Ramos (cell line): ENCODE data around the gene CCSER2.
"Not testable (repeated sequence)": the region's sequence is repeated elsewhere in the genome, so short reads cannot be mapped to it uniquely, and the experiment has no call there.

Experiments
- in situ Hi-C: fragments of 300-500 bp; cut with MboI; formaldehyde crosslinking; loops from one replicate; pipeline ENCODE4 v1.14.3; 2022; ENCODE audit warnings: low sequenced_read_pairs; ENCODE audit not compliant: unreplicated experiment

The CCSER2 gene

DNA sequence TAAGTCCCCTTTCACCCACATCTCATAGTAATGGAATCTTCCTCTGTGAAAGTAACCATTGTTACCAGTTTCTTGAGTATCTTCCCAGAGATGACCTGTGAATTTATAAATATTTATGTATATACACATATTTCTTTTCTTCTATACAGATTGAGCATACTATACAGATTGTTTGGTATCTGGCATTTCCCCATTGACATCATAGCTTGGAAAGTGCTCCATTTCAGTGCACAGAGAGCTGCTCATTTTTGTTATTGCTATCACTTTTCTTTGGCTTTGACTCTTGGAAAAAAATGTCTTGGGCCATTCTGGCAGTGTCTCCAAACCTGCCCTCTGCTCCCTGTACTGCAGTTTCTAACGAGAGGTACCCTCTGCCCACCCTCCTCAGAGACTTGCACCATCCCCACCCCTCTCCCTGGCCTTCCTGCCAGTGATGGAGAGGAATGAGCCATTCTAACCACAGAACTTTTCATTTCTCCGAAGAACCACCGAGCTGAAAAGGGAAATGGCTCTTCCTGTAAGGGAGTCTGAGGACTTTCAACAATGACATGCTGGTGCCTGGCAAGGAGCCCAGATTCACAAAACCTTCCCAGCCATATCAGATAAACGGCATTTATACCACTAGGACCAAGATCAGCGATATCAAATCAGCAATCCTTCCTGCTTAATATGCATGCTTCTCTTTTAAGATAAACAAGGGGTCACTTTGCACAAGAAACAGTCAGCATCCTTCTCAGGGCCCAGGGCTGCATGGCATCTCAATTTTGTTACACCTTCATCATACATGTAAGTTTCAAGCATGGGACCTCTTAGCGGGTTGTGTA, 19.7 kb upstream of the CCSER2 start:
- in situ Hi-C loops: no loop called here

DNA sequence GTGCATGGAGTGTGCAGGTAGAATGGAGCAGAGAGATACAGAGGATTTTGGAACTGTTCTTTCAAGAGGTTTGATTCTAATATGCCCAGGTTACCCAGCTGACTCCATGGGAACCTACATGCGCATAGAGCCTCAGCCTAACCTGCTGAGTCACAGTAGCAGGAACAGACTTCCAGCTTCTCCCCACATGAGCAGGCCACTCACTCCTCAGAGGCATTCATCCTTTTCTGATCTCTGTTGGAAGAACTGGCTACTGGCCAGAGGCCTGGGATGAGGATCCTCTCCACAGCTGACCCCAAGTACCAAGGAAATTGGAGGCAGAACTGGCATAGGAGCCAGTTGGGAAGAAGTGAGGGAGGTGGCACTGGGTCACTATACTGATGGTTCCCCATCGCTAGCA, 17.9 kb upstream of the CCSER2 start:
- in situ Hi-C loops: no loop called here

DNA sequence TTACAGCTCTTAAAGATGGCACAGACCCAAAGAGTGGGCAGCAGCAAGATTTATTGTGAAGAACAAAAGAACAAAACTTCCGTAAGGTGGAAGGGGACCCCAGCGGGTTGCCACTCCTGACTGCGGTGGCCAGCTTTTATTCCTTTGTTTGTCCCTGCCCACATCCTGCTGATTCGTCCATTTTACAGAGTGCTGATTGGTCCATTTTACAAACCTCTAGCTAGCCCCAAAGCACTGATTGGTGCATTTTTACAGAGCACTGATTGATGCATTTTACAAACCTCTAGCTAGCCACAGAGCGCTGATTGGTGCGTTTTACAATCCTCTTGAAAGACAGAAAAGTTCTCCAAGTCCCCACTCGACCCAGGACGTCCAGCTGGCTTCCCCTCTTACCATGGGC, 16.8 kb upstream of the CCSER2 start:
- in situ Hi-C loops: no loop called here

DNA sequence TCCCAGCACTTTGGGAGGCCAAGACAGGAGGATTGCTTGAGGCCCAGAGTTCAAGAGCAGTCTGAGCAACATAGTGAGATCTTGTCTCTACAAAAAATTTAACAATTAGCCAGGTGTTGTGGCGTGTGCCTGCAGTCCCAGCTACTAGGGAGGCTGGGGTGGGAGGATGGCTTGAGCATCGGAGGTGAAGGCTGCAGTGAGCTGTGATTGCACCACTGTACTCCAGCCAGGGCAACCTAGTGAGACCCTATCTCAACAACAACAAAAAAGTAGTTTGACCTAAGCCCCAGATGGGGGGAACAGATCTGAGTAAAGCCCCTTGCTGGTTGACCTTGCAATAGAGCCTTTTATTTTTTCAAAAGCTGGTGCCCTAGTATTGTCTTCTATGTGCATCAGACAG, 15.6 kb upstream of the CCSER2 start:
- in situ Hi-C loops: no loop called here

DNA sequence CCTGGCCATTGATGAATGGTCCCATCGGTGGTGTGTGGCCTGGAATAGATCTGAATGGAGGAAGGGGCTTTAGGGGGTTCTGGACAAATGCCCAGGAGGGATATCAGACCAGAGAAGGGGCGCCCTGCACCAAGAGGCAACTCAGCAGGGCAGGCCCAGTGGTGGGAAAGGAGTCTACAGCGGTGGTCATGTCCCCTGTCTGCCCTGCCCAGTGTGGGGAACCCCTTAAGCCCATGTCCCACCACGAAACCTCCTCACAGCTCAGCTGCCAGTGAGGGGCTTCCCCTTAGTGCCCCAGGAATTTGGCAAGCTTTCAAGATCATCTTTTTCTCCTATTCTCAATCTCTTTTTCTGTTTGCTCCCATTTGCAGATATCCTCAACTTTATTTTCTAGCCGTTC, 14.1 kb upstream of the CCSER2 start:
- in situ Hi-C loops: no loop called here

DNA sequence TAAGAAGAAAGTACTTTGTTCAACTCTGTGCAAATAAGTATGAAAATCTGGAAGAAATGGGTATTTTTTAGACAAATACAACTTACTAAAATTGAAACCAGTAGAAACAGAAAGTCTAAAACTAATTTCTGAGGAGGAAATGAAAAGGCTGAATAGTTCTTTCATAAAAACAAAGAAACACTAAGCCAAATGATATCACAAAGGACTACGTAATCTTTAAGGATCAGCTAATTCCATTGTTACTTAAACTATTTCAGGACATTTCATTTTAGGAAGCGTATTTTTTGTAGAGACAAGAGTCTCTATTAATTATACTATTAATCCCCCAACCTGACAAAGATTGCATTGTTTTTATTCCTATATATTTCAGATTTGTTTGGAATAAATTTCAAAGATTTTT, 11.2 kb upstream of the CCSER2 start:
- in situ Hi-C loops: no loop called here

DNA sequence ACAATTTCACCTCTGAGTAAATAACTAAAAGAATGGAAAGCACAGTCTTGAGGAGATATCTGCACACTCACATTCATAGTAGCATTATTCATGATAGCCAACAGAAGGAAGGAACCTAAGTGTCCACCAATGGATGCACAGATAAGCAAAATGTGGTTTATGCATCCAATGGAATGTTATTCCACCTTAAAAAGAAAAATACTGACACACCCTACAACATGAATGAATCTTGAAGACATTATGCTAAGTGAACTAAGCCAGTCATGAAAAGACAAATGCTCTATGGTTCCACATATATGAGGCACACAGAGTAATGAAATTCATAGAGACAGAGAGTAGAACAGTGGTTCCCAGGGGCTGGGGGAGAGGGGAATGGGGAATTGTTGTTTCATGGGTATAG, 6.5 kb upstream of the CCSER2 start:
- in situ Hi-C loops: no loop called here

DNA sequence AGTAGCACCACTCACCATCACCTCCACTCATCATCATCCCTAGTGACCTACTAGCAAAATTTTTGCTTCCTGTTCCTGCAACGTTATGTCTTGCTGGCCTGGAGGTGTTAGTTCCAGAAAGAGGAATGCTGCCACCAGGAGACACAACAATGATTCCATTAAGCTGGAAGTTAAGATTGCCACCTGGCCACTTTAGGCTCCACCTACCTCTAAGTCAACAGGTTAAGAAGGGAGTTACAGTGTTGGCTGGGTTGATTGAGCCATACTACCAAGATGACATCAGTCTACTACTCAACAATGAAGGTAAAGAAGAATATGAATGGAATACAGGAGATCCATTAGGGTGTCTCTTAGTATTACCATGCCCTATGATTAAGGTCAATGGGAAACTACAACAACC, 4.8 kb upstream of the CCSER2 start:
- in situ Hi-C loops: not testable (repeated sequence)

DNA sequence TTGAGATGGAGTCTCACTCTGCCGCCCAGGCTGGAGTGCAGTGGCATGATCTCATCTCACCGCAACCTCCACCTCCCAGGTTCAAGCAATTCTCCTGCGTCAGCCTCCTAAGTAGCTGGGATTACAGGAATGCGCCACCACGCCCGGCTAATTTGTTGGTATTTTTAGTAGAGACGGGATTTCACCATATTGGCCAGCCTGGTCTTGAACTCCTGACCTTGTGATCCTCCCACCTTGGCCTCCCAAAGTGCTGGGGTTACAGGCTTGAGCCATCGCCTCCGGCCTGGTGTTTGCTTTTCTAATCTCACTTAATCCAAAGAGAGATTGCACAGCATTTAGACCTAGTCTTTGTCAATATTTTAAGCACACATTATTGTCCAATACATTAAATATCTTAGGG, 1.4 kb upstream of the CCSER2 start:
- in situ Hi-C loops: not testable (repeated sequence)

DNA sequence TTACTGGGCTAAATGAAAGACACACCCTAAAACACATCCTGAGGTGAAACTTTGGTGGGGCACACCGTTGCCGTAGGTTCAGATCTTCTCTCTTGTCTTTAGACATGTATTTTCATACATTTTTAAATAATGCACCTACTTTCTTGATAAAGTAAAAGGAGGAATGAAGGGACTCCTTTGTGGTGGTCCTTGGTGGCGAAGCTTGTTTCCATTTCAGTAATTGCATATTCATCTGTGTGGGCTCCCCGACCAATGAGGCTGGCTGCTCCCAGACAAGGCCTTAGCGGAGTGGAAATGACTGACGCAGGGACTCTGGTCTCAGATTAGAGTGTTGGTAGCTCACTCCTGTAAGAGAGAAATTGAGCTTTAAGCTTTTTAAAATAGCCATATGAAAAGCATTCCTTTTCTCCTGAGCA, 815 bp downstream of the CCSER2 start:
- in situ Hi-C loops: no loop called here

DNA sequence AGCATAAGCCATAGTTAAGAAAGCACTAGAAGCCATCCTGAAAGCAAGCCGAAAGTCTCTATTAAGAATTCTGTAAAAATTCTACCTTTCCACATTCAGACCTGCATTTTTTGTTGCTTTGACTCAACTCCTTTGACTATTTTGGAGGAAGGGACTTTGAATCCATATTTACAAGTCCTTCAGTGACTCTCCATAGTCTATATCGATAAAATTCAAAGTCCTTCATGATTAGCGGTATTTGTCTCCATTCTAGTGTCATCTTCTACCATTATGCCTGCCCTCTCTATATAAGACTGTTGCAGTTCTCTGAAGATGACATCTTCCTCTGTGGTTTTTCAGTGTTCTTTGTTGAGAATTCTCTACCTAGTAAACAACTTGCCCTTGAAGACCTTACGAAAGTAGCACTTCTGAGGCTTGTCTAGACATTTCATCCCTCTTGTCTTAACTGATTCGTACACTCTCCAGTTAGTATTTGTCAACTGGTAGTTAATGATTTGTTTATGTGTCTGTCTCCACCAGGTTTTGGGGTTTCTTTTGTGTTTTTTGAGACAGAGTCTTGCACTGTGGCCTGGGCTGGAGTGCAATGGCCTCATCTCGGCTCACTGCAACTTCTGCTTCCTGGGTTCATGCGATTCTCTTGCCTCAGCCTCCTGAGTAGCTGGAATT, 1.7 kb downstream of the CCSER2 start:
- in situ Hi-C loops: no loop called here

DNA sequence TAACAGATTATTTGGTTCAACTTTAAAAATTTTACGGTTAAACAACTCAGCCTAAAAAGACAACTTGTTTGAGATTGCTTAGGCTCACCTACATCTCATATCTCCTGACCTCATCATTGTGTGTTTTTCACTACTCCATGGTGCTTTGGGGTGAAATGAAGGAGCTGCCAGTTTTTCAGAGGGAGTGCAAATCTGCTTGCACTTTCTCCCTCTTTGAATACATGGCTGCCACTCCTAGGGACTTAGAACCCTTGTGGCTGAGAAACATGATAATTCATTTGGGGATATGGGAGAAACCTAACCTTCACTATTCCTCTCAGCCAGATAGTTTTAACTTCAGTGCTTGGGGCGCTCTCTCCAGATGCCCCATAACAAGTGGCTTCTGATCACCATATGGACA, 2.7 kb downstream of the CCSER2 start:
- in situ Hi-C loops: no loop called here

DNA sequence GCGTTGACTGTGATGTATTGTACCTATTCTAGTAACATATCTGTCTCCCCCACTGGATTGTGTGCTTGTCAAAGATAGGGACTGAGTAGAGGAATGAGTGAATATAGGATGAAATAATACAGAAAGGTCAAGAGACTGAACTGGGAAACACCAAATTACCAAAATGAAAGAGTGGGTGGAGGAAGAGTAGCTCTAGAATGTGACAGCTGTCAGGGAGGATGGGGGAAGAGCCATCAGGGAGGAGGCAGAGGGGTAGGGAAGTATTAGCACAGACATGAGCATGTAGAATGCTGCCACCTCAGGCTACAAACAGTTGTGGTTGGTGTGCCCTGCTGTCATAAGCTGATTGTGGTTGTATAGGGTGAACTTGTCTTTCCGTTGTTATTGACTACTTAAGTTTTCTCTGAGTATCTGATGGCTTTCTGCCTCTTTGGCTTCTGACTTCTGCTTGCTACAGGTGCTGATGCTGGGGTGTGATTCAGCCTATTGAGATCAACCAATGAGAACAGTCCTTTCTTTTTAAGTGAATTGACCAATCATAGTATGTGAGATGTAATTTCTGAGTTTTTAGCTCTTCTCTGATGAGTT, 5.6 kb downstream of the CCSER2 start:
- in situ Hi-C loops: no loop called here

DNA sequence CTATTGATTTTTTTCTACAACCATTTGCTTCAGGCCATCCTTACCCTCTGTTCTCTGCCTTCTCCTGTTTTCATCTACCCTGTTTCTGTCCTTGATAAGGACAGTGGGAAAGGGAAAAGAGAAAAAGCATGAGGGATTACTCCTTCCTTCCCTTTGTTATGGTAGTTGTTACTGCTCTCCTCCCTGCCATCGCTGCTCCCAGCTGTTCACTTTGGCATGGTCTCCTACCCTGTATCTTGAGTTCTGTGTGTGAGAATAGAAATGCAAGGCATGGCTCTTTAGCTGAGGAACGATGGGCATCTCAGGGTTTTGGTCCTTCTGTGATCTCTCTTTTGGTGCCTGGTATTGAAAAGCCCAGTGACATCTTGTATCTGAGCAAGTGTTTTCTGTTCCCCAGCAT, 6.4 kb downstream of the CCSER2 start:
- in situ Hi-C loops: no loop called here

DNA sequence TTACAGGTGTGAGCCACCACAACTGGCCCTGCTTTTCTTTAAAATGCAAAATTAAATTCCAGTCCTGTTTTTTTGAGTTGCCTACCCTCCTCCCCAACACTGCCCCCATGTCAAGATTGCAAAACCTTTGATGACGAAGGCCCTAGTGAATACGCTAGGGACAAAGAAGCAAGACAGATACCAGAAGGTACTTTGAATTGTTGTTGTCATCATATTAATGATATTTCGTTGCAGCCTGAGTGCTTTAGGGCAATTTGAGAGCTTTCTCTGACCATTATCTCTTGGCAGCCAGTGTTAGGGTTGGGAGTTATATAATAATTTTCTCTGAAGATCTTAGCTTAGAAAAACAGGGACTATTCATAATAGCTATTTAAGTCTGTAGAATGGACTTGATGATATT, 7.1 kb downstream of the CCSER2 start:
- in situ Hi-C loops: no loop called here

DNA sequence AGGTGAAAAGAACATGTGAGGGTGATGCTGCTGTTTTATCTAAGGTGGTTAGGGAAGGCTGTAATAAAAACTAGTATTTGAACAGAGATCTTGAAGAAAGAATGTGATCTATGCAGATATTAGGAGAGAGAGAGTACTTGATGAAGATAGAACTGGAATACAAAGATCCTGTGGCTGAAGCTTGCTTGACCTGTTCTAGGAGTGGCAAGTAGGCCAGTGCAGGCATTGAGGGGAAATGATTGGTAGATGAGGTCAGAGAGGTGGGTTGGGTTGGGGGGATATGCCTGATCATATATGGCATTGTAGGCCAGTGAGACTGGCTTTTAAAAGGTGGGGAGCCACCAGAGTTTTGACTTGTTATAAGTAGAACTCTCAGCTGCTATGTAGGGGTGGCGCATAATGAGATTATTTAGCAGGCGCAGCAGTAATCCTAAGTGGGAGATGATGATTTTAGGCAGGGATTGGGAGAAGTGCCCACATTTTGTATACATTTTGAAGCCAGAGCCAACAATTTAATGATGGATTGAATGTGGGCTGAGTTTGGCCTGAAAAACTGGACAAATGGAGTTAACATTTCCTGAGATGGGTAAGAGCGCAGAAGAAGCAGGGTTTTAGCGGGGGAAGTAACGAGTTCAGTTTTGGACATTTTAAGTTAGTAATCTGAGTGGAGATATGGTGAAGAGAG, 8.2 kb downstream of the CCSER2 start:
- in situ Hi-C loops: no loop called here

DNA sequence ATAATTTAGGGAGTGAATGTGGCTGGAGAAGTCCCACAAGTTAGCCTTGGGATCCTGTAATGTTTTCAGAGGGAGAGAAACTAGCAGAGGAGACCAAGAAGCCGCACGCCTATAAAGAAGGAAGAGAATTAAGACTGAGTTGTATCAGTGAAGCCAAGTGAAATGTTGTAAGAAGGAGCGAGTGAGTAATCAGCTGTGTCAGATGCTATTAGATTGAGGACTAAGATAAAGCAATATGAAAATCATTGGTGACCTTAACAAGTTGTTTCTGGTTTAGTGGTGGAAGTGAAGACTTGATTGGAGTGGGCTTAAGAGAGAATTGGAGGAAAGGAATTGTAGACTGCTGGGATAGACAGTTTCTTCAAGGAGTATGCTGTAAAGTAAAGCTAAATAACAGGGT, 8.8 kb downstream of the CCSER2 start:
- in situ Hi-C loops: no loop called here

DNA sequence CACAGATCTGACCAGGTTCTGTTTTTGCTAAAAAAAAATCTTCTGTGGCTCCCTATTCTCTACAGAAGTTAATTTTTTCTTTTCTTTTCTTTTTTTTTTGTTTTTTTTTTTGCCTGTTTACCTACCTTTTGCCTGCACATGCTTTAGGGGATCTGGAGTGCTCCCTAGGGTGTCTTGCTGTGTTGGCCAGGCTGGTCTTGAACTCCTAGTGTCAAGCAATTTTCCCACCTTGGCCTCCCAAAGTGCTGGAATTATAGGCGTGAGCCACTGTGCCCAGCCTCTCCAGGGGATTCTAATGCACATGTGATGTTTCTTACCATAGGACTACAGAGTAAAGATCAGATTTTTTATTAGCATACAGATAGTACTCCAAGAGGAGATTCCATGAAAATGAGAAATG, 10.6 kb downstream of the CCSER2 start:
- in situ Hi-C loops: no loop called here

DNA sequence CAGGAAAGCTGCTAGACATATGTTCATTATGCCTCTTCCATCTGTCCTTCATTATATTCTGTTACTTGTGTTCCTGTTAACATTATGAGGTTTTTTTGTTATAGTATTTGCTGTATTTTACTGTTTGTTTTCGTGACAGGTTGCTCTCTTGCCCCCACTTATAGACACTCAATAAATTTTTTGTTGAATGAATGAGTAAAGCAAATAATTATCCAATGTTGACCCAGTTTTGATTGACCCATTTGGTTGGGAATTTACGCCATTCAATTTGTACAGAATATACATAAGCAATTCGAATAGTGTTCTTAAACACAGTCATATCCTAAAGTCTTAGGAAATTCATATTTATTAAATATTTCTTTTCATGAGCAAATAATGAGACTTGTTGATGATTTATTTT, 11.8 kb downstream of the CCSER2 start:
- in situ Hi-C loops: no loop called here

DNA sequence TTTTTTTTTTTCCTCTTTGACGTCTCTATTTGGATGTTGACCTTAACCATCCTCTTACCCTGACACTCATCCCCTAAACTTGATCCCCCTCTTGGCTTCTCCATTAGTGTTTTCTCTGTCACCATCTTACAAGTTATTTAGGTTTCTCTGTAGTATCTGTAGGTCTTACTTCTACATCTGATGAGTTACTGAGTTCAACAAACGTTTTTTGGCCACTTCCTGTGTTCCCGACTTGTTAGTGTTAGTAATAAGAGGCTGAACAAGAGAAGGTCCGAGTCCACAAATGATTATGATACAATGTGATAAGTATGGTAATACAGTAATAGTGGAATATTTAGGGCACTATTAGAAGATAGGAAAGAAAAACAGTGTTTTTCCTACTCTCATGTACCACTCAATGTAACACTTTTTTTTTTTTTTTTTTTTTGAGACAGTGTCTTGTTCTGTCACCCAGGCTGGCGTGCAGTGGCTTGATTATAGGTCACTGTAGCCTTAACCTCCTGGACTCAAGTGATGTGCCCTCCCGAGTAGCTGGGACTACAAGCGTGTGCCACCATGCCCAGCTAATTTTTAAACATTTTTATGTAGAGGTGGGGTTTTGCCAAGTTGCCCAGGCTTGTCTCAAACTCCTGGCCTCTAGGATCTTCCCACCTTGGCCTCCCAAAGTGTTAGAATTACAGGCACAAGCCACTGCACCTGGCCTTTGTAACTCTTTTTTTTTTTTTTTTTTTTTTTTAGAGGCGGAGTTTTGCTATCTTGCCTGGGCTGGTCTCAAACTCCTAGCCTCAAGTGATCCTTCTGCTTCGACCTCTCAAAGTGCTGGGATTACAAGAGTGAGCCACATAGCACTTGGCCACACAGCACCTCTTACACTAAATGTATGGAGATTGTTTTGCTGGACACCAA, 12.5 kb downstream of the CCSER2 start:
- in situ Hi-C loops: no loop called here
